Measurements from ENCODE around the gene ATP1A4.

- TF ChIP-seq CTCF (conservative IDR thresholded peaks at IDR 0.05 in 1 of 2, IDR thresholded peaks at IDR 0.05 in 1 of 2; ENCODE audit: low read depth in 1 of 2, low read length in 2 of 2) (no peak), EZH2 (IDR thresholded peaks at IDR 0.05; ENCODE audit: low read length, missing control alignments) (no peak)
These were observed 57.3 kb downstream of the ATP1A4 start for GRCh38 chr1:160208557-160209320.

Measured in fibroblast of lung (primary cell).